Measurements from ENCODE around the gene CCL28. TPM values are rescaled to one million over a fixed set of nuclear protein-coding genes. Genes with fewer than 3 reads are reported as not detected.
A peak's percentile ranks its signal among the peaks of the same experiment; 100 is the strongest.

The CCL28 gene
- total and polyA plus RNA-seq, 2 of the 13 experiments (the other 11 are each of a cell fraction or from before 2014, with no cell fraction given): 0.03 TPM; not detected in 1

- intact Hi-C loops (cut with micrococcal nuclease; ENCODE audit: unreplicated experiment): no loop called here
- 78% methylated on average over 53 of the region's 53 CpGs for WGBS (ENCODE audit: low lambda C conversion rate)
- TF ChIP-seq ZNF382 (CRISPR knock-in tag; IDR thresholded peaks at IDR 0.05; ENCODE audit: borderline replicate concordance): no peak
- TF ChIP-seq ZBTB33 (CRISPR knock-in tag; IDR thresholded peaks at IDR 0.05): 0 out of 2 replicates have a peak, but pooled peaks have one; percentile 19
- DNase-seq (ENCODE audit: low spot score) (no peak), FAIRE-seq (no peak), ATAC-seq (no peak)
- Histone ChIP-seq H3K79me2 (ENCODE audit: insufficient read depth, low read length) (no peaks in the 10 kb centered on the region), H4K20me1 (ENCODE audit: insufficient read depth, low read length) (no peaks in the 10 kb centered on the region), H3K9me3 (ENCODE audit: low read length) (no peaks in the 10 kb centered on the region), H3K4me3 (replicated peaks in 1 of 3; ENCODE audit: insufficient read depth in 1 of 3, low read depth in 2 of 3, low read length in 3 of 3) (no peak overlapping the region), H3K27me3 (ENCODE audit: control insufficient read depth in 1 of 2, insufficient read depth in 2 of 2, low read length in 2 of 2) (no peaks in the 10 kb centered on the region), H3K9ac (ENCODE audit: insufficient read depth, low read depth, low read length) (no peak overlapping the region), H3K36me3 (replicated peaks in 1 of 2; ENCODE audit: control insufficient read depth in 1 of 2, insufficient read depth in 2 of 2, low read length in 2 of 2) (no peaks in the 10 kb centered on the region), H2AFZ (ENCODE audit: low read length) (no peak overlapping the region), H3K4me2 (ENCODE audit: low read depth, low read length) (no peak overlapping the region), H3K27ac (ENCODE audit: extremely low read length, insufficient read depth, low read length) (no peak overlapping the region), H3K4me1 (ENCODE audit: insufficient read depth, low read length) (peaks cover 6% of the 10 kb centered on the region)
- in situ Hi-C loops (cut with HindIII; ENCODE audit: extremely low pct_ligation_motif_present, low pct_unique_long_range_greater_than_20kb): loop anchor here (10.0 to 25.0 kb wide), 2 partner anchors 88 to 485 kb away; partner anchors contain the start of gene TMEM267
- BruUV-seq (replicated peaks): no TSS peak
- POLR2A ChIA-PET: no interaction called here
- CTCF ChIA-PET (ENCODE audit: low intra/inter-chr PET ratio, low total read pairs): no interaction called here
Measured at GRCh38 chr5:43396762-43397304, 15.4 kb downstream of the CCL28 start.

GRCh38 chr5:43390471-43390870 is 21.7 kb downstream of the CCL28 start:
- no peaks in the 10 kb centered on the region for H3K4me1 ChIP-seq (ENCODE audit: insufficient read depth, low read length)
- no peak overlapping the region for H2AFZ ChIP-seq (ENCODE audit: low read length)
- in situ Hi-C loops (cut with HindIII; ENCODE audit: extremely low pct_ligation_motif_present, low pct_unique_long_range_greater_than_20kb): loop anchor here (10.0 to 25.0 kb wide), 2 partner anchors 94 to 478 kb away; partner anchors contain the start of gene TMEM267
- no peaks in the 10 kb centered on the region for H3K36me3 ChIP-seq (replicated peaks in 1 of 2; ENCODE audit: control insufficient read depth in 1 of 2, insufficient read depth in 2 of 2, low read length in 2 of 2)
- no peak overlapping the region for H3K4me2 ChIP-seq (ENCODE audit: low read depth, low read length)
- no peaks in the 10 kb centered on the region for H4K20me1 ChIP-seq (ENCODE audit: insufficient read depth, low read length)
- POLR2A ChIA-PET: interaction anchor here (1.0 to 1.5 kb wide), 2 partner anchors 21 to 94 kb away, joined by 3 to 6 read pairs; partner anchors contain the start of genes CCL28 and TMEM267
- no peaks in the 10 kb centered on the region for H3K27me3 ChIP-seq (ENCODE audit: control insufficient read depth in 1 of 2, insufficient read depth in 2 of 2, low read length in 2 of 2)
- no peak overlapping the region for H3K27ac ChIP-seq (ENCODE audit: extremely low read length, insufficient read depth, low read length)
- DNase-seq (ENCODE audit: low spot score): no peak
- intact Hi-C loops (cut with micrococcal nuclease; ENCODE audit: unreplicated experiment): no loop called here
- FAIRE-seq: no peak
- no TSS peak for BruUV-seq (replicated peaks)
- H3K9ac ChIP-seq (ENCODE audit: insufficient read depth, low read depth, low read length): no peak overlapping the region
- no peak for ATAC-seq
- CTCF ChIA-PET (ENCODE audit: low intra/inter-chr PET ratio, low total read pairs): interaction anchor here (1.3 to 2.4 kb wide), 5 partner anchors 85 to 316 kb away, joined by 4 to 24 read pairs (median 8); partner anchors contain the start of gene TMEM267
- H3K4me3 ChIP-seq (replicated peaks in 1 of 3; ENCODE audit: insufficient read depth in 1 of 3, low read depth in 2 of 3, low read length in 3 of 3): no peak overlapping the region
- WGBS (ENCODE audit: low lambda C conversion rate): 60% methylated on average over 1 of the region's 1 CpG
- no peaks in the 10 kb centered on the region for H3K9me3 ChIP-seq (ENCODE audit: low read length)
- H3K79me2 ChIP-seq (ENCODE audit: insufficient read depth, low read length): peaks cover 3% of the 10 kb centered on the region
- TF ChIP-seq NFKBIZ (CRISPR knock-in tag; IDR thresholded peaks at IDR 0.05) (no peak), ARNT (IDR thresholded peaks at IDR 0.05) (no peak), PRDM4 (CRISPR knock-in tag; IDR thresholded peaks at IDR 0.05; ENCODE audit: borderline replicate concordance) (no peak), NFAT5 (CRISPR knock-in tag; IDR thresholded peaks at IDR 0.05) (no peak), MIER3 (CRISPR knock-in tag; IDR thresholded peaks at IDR 0.05; ENCODE audit: borderline replicate concordance) (no peak)

All from HepG2 (cell line).